B cell (primary cell): Measurements from ENCODE around the gene LRRC37A2. TPM values are rescaled to one million over a fixed set of nuclear protein-coding genes. Genes with fewer than 3 reads are reported as not detected.
"Not testable (repeated sequence)": the region's sequence is repeated elsewhere in the genome, so short reads cannot be mapped to it uniquely, and the experiment has no call there.

ENCODE experiments used
- ATAC-seq: fragments of 200-7000 bp; cut with Tn5 transposase; one replicate; pipeline ENCODE4 v1.10.0; 2021; ENCODE audit warnings: low read depth, mild to moderate bottlenecking, moderate number of reproducible peaks, moderate library complexity
- CTCF ChIA-PET: fragments of 350-600 bp; sonication (Branson Sonifier 250); formaldehyde crosslinking; loops from one replicate; lab custom pipeline; 2021; ENCODE audit warnings: antibody characterized with exemption, inconsistent platforms; lab: Charles Lee
- POLR2A ChIA-PET: fragments of 350-600 bp; sonication (Branson Sonifier 250); formaldehyde crosslinking; loops from one replicate; lab custom pipeline; 2021; ENCODE audit warnings: antibody characterized with exemption; lab: Charles Lee
- DNase-seq: peaks from one replicate; pipeline ENCODE4 v3.0.0; 2013
- H2AFZ ChIP-seq: 2 replicates; pipeline ENCODE4 v1.6.1; 2012; ENCODE audit warnings: mild to moderate bottlenecking, low read depth, low read length; ENCODE audit not compliant: insufficient read depth, poor library complexity, severe bottlenecking
- H3K27ac ChIP-seq, 2 donors: 1 replicate in 1 of 2; 2 replicates in 1 of 2; pipeline ENCODE4 v1.5.1; 2012 to 2013; ENCODE audit warnings: low read length in 2 of 2, mild to moderate bottlenecking in 2 of 2, moderate library complexity in 1 of 2
- H3K27me3 ChIP-seq, 4 experiments: fragments of 200-600 bp in 1 of 4; sonication (generic) in 1 of 4; replicated peaks in 1 of 4; 1 replicate in 2 of 4; 2 replicates in 2 of 4; pipeline versions ENCODE4 v1.6.1 to v1.7.0; 2013 to 2016; ENCODE audit warnings: low read length in 3 of 4, mild to moderate bottlenecking in 2 of 4, mixed read lengths in 1 of 4, moderate library complexity in 1 of 4; ENCODE audit not compliant: insufficient read depth in 4 of 4, control insufficient read depth in 3 of 4; ENCODE audit errors: control extremely low read depth in 1 of 4
- H3K36me3 ChIP-seq, 2 experiments: replicated peaks in 1 of 2; 1 replicate in 1 of 2; 2 replicates in 1 of 2; pipeline versions ENCODE4 v1.6.1 to v1.7.1; 2013; ENCODE audit warnings: low read length in 1 of 2; ENCODE audit not compliant: insufficient read depth in 2 of 2, control insufficient read depth in 1 of 2; ENCODE audit errors: control extremely low read depth in 1 of 2, extremely low read depth in 1 of 2
- H3K4me1 ChIP-seq, 2 donors: fragments of 200-600 bp in 1 of 2; sonication (generic) in 1 of 2; 1 replicate in 1 of 2; 2 replicates in 1 of 2; pipeline versions ENCODE4 v1.5.1 to v1.6.1; 2013 to 2017; ENCODE audit warnings: low read length in 2 of 2; ENCODE audit not compliant: control insufficient read depth in 2 of 2, insufficient read depth in 2 of 2
- H3K4me2 ChIP-seq: replicated peaks from 2 replicates; pipeline ENCODE3; 2012; ENCODE audit warnings: mild to moderate bottlenecking, low read depth, low read length; ENCODE audit not compliant: poor library complexity, severe bottlenecking
- H3K4me3 ChIP-seq, 5 experiments: fragments of 200-600 bp in 1 of 5; sonication (generic) in 1 of 5; 1 replicate in 3 of 5; 2 replicates in 2 of 5; pipeline versions ENCODE4 v1.5.1 to v1.7.0; 2011 to 2016; ENCODE audit warnings: low read length in 4 of 5, mild to moderate bottlenecking in 4 of 5, low read depth in 2 of 5, control low read depth in 1 of 5, moderate library complexity in 1 of 5; ENCODE audit not compliant: insufficient read depth in 1 of 5; ENCODE audit errors: control extremely low read depth in 1 of 5, extremely low read depth in 1 of 5
- H3K79me2 ChIP-seq: fragments of 200-600 bp; sonication (generic); one replicate; pipeline ENCODE4 v1.6.0; 2016; ENCODE audit warnings: low read length; ENCODE audit not compliant: control insufficient read depth, insufficient read depth
- H3K9ac ChIP-seq: fragments of 200-600 bp; sonication (generic); 2 replicates; pipeline ENCODE4 v1.6.1; 2017; ENCODE audit warnings: mild to moderate bottlenecking, low read length, moderate library complexity
- H3K9me3 ChIP-seq, 3 donors: one replicate each; pipeline versions ENCODE4 v1.6.1 to v1.7.1; 2013; ENCODE audit warnings: low read length in 2 of 3; ENCODE audit not compliant: control insufficient read depth in 2 of 3, insufficient read depth in 1 of 3; ENCODE audit errors: control extremely low read depth in 1 of 3
- H4K20me1 ChIP-seq: 2 replicates; pipeline ENCODE4 v1.6.0; 2012; ENCODE audit warnings: mild to moderate bottlenecking, low read length; ENCODE audit not compliant: insufficient read depth, control insufficient read depth, poor library complexity, severe bottlenecking
- H3K27ac Mint-ChIP-seq: one replicate; pipeline ENCODE4 v1.8.0; 2021; ENCODE audit warnings: mixed read lengths
- H3K27me3 Mint-ChIP-seq: one replicate; pipeline ENCODE4 v1.8.0; 2021; ENCODE audit warnings: mixed read lengths
- H3K4me1 Mint-ChIP-seq: one replicate; pipeline ENCODE4 v1.8.0; 2021; ENCODE audit warnings: mixed read lengths
- H3K4me3 Mint-ChIP-seq: one replicate; pipeline ENCODE4 v1.8.0; 2021; ENCODE audit warnings: mixed read lengths
- H3K9me3 Mint-ChIP-seq: one replicate; pipeline ENCODE4 v1.8.0; 2022; ENCODE audit warnings: mixed read lengths; ENCODE audit not compliant: insufficient read depth
- WGBS: methylation state at CpG from one replicate; pipeline ENCODE4 v1.1.5; 2013; ENCODE audit warnings: missing lambda C conversion rate; ENCODE audit not compliant: insufficient coverage; 5-methylcytosine and 5-hydroxymethylcytosine counted together
- intact Hi-C: fragments of 100-400 bp; cut with micrococcal nuclease; formaldehyde crosslinking; loops from one replicate; pipeline ENCODE4 v1.10.0; 2022
- polyA plus RNA-seq: library from polyadenylated mRNA; depleted of rRNA; stranded (reverse); fragments of >200 nt; gene quantifications from 2 replicates; pipeline ENCODE4 v1.2.3, GENCODE V29; 2012
- total RNA-seq, 2 donors: library from RNA; stranded (reverse); fragments of 120-200 nt in 1 of 2; gene quantifications; 1 replicate in 1 of 2; 2 replicates in 1 of 2; pipeline versions ENCODE4 v1.2.3 to v1.2.4, GENCODE V29; 2013 to 2022

LRRC37A2 gene
- total and polyA plus RNA-seq, 2 donors (not counting 1 experiment from before 2014, with no cell fraction given): 17.8 to 46.5 TPM

- H3K4me3 Mint-ChIP-seq, H3K79me2 ChIP-seq, H3K36me3 ChIP-seq, H3K4me3 ChIP-seq, H3K4me2 ChIP-seq, ATAC-seq, H4K20me1 ChIP-seq, H3K4me1 ChIP-seq, H2AFZ ChIP-seq, CTCF ChIA-PET, H3K9ac ChIP-seq, H3K9me3 Mint-ChIP-seq, H3K27ac Mint-ChIP-seq, H3K27ac ChIP-seq, intact Hi-C loops, POLR2A ChIA-PET, H3K9me3 ChIP-seq, H3K4me1 Mint-ChIP-seq, H3K27me3 ChIP-seq, DNase-seq, H3K27me3 Mint-ChIP-seq: not testable (repeated sequence)
- WGBS: no CpG with 5 or more reads among the region's 7 CpGs
Measured at GRCh38 chr17:46505896-46506295, 6.4 kb upstream of the LRRC37A2 start.

GRCh38 chr17:46534716-46535115, 22.4 kb downstream of the LRRC37A2 start:
- H3K4me3 Mint-ChIP-seq, H3K9ac ChIP-seq, POLR2A ChIA-PET, H3K9me3 Mint-ChIP-seq, H3K36me3 ChIP-seq, H3K4me1 Mint-ChIP-seq, CTCF ChIA-PET, H3K4me2 ChIP-seq, intact Hi-C loops, H3K27me3 ChIP-seq, H3K9me3 ChIP-seq, H3K27ac ChIP-seq, H4K20me1 ChIP-seq, H3K4me1 ChIP-seq, H3K79me2 ChIP-seq, DNase-seq, H3K27me3 Mint-ChIP-seq, H2AFZ ChIP-seq, H3K27ac Mint-ChIP-seq, H3K4me3 ChIP-seq, ATAC-seq: not testable (repeated sequence)
- 100% methylated on average over 10 of the region's 22 CpGs for WGBS

- ATAC-seq, H3K9me3 ChIP-seq, H3K4me1 Mint-ChIP-seq, H3K27me3 Mint-ChIP-seq, POLR2A ChIA-PET, H3K79me2 ChIP-seq, H4K20me1 ChIP-seq, intact Hi-C loops, H2AFZ ChIP-seq, H3K9ac ChIP-seq, H3K27me3 ChIP-seq, H3K27ac ChIP-seq, DNase-seq, H3K27ac Mint-ChIP-seq, H3K36me3 ChIP-seq, H3K4me1 ChIP-seq, H3K4me2 ChIP-seq, H3K4me3 Mint-ChIP-seq, H3K4me3 ChIP-seq, CTCF ChIA-PET, H3K9me3 Mint-ChIP-seq: not testable (repeated sequence)
- WGBS: 96% methylated on average over 6 of the region's 10 CpGs
Measured at GRCh38 chr17:46548607-46549006, 36.3 kb downstream of the LRRC37A2 start.

- intact Hi-C loops: not testable (repeated sequence)
Measured at GRCh38 chr17:46559155-46559554, 46.9 kb downstream of the LRRC37A2 start.

More at GRCh38 chr17:46559155-46559554, 46.9 kb downstream of the LRRC37A2 start:
- ATAC-seq, H3K27ac Mint-ChIP-seq, H3K4me1 ChIP-seq, H3K79me2 ChIP-seq, CTCF ChIA-PET, H3K36me3 ChIP-seq, H2AFZ ChIP-seq, H3K4me3 Mint-ChIP-seq, H3K4me1 Mint-ChIP-seq, H3K9me3 Mint-ChIP-seq, H4K20me1 ChIP-seq, H3K27me3 ChIP-seq, H3K27me3 Mint-ChIP-seq, H3K4me3 ChIP-seq, H3K4me2 ChIP-seq, H3K9me3 ChIP-seq, POLR2A ChIA-PET, H3K27ac ChIP-seq, H3K9ac ChIP-seq, DNase-seq: not testable (repeated sequence)
- no CpG with 5 or more reads among the region's 20 CpGs for WGBS
